Nephron (organoid): ENCODE data around the gene MSANTD1.

Experiments
- H3K27ac Mint-ChIP-seq, 3 experiments: 2 replicates each; pipeline ENCODE4 v1.8.0; 2020; ENCODE audit warnings: mixed read lengths in 3 of 3, mild to moderate bottlenecking in 2 of 3, moderate library complexity in 1 of 3
- H3K27me3 Mint-ChIP-seq: 2 replicates; pipeline ENCODE4 v1.8.0; 2021; ENCODE audit warnings: low read depth, mild to moderate bottlenecking, moderate library complexity, mixed read lengths
- H3K36me3 Mint-ChIP-seq: 2 replicates; pipeline ENCODE4 v1.8.0; 2020; ENCODE audit warnings: low read depth, mixed read lengths
- H3K4me1 Mint-ChIP-seq: 2 replicates; pipeline ENCODE4 v1.8.0; 2020; ENCODE audit warnings: mixed read lengths
- H3K4me3 Mint-ChIP-seq, 3 experiments: 2 replicates each; pipeline ENCODE4 v1.8.0; 2020; ENCODE audit warnings: mild to moderate bottlenecking in 3 of 3, mixed read lengths in 3 of 3, moderate library complexity in 2 of 3
- H3K9me3 Mint-ChIP-seq: 2 replicates; pipeline ENCODE4 v1.8.0; 2020; ENCODE audit warnings: mixed read lengths
- TF ChIP-seq, protein P1 (sequence below), 3 experiments: fragments of 200-600 bp; sonication (generic); IDR thresholded peaks; one replicate each; pipeline ENCODE4 v1.5.0; 2021; ENCODE audit warnings: antibody characterized with exemption in 3 of 3; ENCODE audit not compliant: unreplicated experiment in 3 of 3

MSANTD1 gene

DNA sequence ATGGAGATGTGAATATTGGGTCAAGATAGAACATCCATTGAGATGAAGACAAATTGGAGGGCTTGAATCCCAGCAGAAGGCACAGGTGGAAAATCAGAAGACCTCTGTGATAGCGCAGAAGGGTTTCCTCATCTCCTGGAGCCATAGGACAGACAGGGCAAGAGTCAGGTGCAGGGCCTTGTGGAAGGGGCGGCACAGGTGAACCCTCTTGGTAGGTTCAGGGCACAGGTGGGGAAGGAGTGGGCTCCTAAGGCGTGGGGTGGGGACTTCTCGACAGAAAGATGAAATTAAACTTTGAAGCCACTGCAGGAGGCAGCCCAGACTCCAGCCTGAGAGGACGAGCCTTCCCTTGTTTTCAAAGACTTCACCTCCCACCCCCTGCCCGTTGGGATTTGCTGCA is 34.5 kb downstream of the MSANTD1 start:
- H3K4me3 Mint-ChIP-seq, result no peak overlapping the region
- peaks cover 21% of the 10 kb centered on the region for H3K9me3 Mint-ChIP-seq
- TF ChIP-seq, protein P1, sequence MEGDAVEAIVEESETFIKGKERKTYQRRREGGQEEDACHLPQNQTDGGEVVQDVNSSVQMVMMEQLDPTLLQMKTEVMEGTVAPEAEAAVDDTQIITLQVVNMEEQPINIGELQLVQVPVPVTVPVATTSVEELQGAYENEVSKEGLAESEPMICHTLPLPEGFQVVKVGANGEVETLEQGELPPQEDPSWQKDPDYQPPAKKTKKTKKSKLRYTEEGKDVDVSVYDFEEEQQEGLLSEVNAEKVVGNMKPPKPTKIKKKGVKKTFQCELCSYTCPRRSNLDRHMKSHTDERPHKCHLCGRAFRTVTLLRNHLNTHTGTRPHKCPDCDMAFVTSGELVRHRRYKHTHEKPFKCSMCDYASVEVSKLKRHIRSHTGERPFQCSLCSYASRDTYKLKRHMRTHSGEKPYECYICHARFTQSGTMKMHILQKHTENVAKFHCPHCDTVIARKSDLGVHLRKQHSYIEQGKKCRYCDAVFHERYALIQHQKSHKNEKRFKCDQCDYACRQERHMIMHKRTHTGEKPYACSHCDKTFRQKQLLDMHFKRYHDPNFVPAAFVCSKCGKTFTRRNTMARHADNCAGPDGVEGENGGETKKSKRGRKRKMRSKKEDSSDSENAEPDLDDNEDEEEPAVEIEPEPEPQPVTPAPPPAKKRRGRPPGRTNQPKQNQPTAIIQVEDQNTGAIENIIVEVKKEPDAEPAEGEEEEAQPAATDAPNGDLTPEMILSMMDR (IDR thresholded peaks at IDR 0.05; ENCODE audit: unreplicated experiment in 3 of 3), result no peak
- H3K27me3 Mint-ChIP-seq, result peaks cover 21% of the 10 kb centered on the region
- no peak overlapping the region for H3K27ac Mint-ChIP-seq
- peaks cover 12% of the 10 kb centered on the region for H3K36me3 Mint-ChIP-seq
- peaks cover 9% of the 10 kb centered on the region for H3K4me1 Mint-ChIP-seq

DNA sequence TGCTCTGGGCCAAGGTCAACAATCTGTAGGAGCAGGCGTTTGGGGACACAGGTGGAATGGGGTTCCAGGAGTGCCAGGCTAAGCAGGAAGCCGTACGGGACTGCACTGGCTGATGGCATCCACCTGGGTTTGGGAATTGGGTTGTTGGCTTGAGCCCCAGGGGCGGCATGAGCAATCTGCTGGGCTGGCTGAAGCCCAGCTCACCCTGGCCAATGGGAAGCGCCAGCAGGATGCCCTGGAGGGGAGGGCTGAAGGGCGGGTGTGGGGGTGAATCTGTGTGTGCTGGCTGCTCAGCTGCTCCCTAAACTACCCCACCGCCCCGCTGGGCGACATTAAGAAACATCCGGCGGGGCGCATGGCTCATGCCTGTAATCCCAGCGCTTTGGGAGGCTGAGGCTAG is 35.0 kb downstream of the MSANTD1 start:
- Mint-ChIP-seq H3K9me3 (peaks cover 20% of the 10 kb centered on the region), H3K4me1 (peaks cover 9% of the 10 kb centered on the region), H3K4me3 (no peak overlapping the region), H3K27ac (no peak overlapping the region), H3K27me3 (peaks cover 21% of the 10 kb centered on the region), H3K36me3 (peaks cover 12% of the 10 kb centered on the region)
- TF ChIP-seq, protein P1 (IDR thresholded peaks at IDR 0.05; ENCODE audit: unreplicated experiment in 3 of 3), result no peak

DNA sequence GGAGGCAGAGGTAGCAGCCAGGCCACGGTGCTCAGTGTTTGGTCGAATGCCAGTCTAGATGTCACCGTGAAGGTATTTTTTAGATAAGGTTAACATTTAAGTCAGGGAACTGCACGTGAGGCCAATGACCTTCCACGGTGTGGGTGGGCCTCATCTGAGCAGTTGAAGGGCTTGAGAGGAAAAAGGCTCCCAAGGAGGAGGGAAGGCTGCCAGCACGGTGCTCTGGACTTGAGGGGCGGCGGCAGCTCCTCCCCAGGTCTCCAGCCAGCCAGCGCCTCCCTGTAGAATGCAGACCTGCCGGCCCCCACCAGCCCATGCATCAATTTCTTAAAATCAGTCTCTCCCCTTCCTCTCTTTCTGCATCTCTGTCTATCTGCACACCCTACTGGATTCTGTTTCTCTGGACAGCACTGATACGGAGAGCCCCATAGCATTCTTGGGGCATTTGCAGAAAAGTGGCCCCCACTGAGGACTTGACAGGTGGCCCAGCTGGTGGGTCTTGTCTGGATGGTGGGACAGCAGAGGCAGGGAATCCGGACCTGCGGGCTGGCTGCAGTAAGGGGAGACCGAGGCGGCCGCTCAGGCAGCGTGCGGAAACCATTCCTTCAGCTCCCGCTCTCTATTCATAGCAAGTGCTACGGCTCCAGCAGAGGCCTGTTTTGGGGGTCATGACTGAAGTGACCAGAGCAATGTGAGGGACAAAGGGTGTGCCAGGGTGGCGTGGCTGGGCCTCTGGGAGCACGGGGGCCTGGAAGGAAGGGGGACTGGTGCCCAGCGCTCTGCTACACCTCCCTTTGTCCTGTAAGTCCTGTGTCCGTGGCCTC is 36.0 kb downstream of the MSANTD1 start:
- Mint-ChIP-seq H3K4me3 (no peak overlapping the region), H3K36me3 (peaks cover 12% of the 10 kb centered on the region), H3K27me3 (peaks cover 21% of the 10 kb centered on the region), H3K4me1 (peaks cover 9% of the 10 kb centered on the region), H3K27ac (no peak overlapping the region), H3K9me3 (peaks cover 20% of the 10 kb centered on the region)
- TF ChIP-seq, protein P1 (IDR thresholded peaks at IDR 0.05; ENCODE audit: unreplicated experiment in 3 of 3), result no peak

DNA sequence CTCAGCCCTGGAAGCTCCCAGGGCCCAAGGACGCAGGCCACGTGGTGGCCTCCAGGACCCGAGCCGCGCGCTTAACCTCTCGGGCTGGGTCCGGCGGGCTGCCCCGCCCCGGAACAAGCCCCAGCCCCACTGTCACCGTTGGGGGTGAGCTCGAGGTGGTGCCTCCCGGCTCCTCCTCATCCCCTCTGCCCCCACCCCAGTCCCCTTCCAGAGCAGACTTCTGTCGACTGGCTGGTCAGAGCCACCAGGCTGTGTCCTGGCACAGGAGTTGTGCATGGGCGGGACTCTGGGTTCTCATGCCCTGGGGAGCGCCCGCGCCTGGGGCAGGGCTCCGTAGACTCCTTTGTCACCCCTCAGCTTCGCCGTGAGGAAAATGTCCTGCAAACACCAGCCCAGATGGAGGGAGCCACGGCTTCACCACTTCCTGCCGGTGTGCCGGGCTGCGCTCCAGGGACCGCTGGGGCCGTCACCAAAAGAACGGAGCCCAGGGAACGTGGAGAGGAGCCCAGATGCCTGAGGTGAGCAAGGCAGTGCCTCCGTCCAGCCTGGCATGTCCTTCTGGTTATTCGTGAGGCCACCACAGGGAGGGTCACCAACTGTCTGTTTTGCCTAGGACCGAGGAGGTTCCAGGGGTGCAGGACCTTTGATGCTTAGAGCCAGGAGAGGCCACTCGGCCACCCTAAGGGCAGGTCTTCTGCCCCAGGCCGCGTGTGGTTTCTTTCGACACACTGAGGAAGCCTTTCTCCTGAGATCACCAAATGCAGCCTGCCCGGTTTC is 36.8 kb downstream of the MSANTD1 start:
- Mint-ChIP-seq H3K36me3 (peaks cover 7% of the 10 kb centered on the region), H3K27ac (no peak overlapping the region), H3K27me3 (peaks cover 21% of the 10 kb centered on the region), H3K4me3 (no peak overlapping the region), H3K4me1 (peaks cover 9% of the 10 kb centered on the region), H3K9me3 (peaks cover 17% of the 10 kb centered on the region)
- TF ChIP-seq, protein P1 (IDR thresholded peaks at IDR 0.05; ENCODE audit: unreplicated experiment in 3 of 3), result no peak

DNA sequence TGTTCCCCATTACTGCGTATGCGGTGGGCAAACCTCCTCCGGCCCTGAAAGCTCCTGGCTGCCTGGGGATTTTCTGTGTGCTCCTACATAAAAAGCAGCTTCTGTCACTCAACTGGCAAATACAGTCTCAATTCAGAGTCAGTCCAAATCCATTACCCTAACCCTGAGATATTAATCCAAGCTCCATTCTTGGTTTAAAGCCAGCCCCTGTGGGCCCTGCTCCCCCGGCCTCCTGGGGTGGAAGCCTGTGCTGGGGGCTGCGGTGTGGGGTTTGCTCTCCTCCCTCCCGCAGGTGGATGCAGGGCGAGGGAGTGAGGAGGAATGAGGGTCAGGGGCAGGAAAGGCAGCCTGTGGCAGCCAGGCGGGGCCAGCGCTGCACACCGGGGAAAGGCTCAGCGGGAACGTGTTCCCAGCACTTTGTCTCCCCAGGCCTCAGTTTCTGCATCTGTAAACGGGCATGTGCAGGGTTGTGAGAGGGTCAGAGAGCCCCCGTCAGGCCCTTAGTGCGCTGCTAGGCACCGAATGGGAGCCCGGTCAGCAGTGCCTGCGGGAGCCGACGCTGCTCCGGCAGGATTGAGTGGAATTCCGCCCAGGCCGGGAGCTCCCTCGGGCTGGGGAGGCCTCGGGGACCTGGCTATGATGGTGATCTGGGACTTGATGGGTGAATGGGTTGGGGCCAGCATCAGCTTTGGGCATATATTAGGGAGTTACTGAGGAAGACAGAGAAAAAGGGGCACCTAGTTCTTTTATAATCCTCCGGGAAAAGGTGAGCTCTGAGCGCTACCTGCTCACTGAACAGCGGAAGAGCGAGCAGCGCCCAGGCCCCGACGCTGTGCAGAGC is 37.6 kb downstream of the MSANTD1 start:
- Mint-ChIP-seq H3K27ac (no peak overlapping the region), H3K4me1 (peaks cover 11% of the 10 kb centered on the region), H3K36me3 (peaks cover 3% of the 10 kb centered on the region), H3K4me3 (no peak overlapping the region), H3K9me3 (peaks cover 11% of the 10 kb centered on the region), H3K27me3 (peaks cover 21% of the 10 kb centered on the region)
- TF ChIP-seq, protein P1 (IDR thresholded peaks at IDR 0.05; ENCODE audit: unreplicated experiment in 3 of 3), result no peak
